GM19395 (cell line): ENCODE results near the gene MRPS7.

ENCODE experiments used
- ATAC-seq: cut with Tn5 transposase; IDR thresholded peaks from one replicate; pipeline ENCODE4 v1.9.1; 2021; ENCODE audit warnings: mild to moderate bottlenecking, moderate library complexity; ENCODE audit not compliant: unreplicated experiment

Gene MRPS7

DNA sequence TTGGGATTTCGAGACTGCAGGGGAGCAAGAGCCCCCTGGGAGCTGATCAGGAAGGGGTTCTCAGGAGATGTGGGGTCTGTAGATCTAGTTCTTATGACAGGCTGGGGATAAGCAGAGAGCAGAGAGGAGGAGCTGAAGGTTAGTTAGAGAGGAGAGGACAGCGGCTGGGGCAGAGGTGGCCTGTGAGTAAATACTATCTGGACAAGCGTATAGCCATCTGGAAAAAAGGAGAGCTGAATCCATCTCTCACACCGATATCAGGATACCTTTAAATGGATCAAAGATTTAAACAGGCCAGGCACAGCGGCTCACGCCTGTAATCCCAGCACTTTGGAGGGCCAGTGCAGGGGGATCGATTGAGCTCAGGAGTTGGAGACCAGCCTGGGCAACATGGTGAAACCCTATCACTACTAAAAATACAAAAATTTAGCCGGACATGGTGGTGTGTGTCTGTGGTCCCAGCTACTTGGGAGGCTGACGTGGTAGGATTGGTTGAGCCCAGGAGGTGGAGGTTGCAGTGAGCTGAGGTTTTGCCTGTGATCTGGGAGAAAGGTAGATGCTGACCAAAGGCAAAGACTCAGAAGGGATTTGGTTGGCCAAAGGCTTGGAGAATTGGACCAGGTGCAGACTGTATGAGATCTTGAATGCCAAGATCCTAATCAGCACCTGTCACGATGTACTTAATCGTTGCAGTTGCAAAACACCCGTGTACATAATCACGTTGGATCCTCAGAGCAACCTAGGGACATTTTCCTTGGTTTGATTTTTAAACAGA, 46.5 kb downstream of the MRPS7 start:
- no peak for ATAC-seq

DNA sequence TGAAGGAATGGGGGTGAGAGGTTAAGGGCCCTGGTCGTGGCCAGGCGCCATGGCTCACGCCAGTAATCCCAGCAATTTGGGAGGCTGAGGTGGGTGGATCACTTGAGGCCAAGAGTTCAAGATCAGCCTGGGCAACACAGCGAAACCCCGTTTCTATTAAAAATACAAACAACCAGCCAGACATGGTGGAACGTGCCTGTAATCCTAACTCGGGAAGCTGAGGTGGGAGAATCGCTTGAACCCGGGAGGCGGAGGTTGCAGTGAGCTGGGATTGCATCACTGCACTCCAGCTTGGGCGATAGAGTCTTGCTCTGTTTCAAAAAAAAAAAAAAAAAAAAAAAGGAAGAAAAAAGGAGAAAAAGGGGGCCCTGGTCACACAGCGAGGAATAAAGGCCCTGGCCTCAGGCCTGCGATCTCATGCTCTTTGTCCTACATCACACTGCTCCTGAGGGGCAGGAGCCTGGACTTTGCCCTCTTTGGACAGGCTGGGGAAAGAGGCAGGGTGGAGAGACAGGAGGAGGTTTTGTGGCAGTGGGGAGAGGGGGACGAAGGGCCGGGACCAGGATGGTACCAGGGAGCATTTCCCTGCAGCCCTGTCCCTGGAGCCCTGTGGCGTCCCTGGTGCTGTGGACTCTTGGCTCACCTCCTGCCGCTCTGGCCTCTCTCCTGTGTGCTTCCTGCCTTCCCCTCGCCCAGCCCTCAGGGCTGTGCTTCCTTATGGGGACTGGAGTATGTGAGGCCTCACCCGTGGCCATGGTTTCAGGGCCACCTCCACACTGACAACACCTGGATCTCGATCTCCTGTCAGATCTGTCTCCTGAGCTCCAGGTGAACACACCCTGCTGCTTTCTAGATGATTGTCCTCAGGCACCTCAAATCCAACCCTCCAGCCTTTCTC, 47.3 kb downstream of the MRPS7 start:
- no peak for ATAC-seq

DNA sequence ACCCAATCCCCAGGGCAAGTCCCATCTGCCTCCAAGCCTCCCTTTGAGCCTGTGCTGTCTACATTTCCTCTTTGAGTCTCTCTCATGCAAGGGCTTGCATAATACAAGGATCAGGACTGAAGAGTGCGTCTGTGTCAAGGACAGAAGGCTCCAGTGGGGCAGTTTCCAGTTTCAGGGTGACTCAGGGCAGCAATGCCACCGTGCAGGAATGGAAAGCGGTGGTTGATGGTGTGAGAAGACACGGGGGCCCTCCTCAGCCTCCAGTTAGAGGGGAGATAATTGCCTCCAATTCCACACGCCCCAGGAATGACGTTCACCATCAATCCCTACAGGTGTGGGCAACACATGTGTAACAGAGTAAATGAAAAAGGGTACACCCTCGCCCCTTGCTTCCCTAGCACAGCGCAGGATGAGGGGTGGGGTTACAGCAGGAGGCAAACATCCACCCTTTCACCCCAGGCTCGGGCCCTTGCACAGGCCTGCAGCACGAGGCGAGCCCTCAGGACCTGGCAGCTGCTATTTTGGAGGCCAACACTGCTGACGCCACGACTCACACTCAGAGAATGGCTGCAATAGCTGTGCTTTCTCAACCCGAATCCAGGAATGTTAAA, 52.4 kb downstream of the MRPS7 start:
- ATAC-seq: no peak

DNA sequence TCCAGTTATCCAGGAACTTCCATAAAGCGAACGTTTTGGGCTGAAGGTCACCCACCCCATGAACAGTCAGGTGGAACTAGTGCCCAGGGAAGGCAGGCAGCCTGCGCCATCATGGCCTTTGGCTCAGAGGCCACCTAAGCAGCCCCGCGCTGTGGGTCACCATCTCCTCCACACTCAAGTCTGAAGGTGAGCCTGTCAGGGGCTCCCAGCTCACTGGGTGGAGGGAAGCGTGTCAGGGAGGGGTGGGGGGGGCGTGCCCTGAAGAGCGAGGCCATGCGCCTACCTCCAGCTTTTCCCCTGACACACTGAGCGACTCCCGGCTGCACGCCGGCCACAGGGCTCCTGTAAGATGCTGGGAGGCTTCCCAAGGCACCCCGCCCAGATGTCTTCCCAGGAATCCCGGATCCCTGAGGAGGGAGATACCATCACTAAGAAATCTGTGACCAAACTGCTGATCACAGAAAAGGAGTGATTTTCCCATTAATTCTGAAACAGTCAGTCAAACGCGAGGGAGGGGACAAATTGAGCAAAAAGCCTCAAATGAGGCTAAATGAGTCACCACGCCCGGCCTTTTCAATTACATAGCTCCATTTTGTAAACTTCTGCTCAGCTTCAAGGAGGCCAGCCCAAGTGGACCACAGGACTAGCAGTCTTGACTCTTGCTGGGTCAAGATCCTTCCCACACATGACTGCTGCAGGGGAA, 54.0 kb downstream of the MRPS7 start:
- ATAC-seq: no peak
